Neutrophil (primary cell): ENCODE data around the gene FAM20A.

Experiments used
- H3K27ac ChIP-seq: fragments of 200-600 bp; sonication (generic); 2 replicates; pipeline ENCODE4 v1.5.1; 2016; ENCODE audit warnings: mild to moderate bottlenecking, moderate library complexity
- H3K27me3 ChIP-seq: fragments of 200-600 bp; sonication (generic); 2 replicates; pipeline ENCODE4 v1.6.0; 2016; ENCODE audit warnings: mild to moderate bottlenecking
- H3K36me3 ChIP-seq: fragments of 200-600 bp; sonication (generic); 2 replicates; pipeline ENCODE4 v1.5.1; 2017
- H3K4me1 ChIP-seq, 2 experiments: fragments of 200-600 bp in 1 of 2; sonication (generic) in 1 of 2; 1 replicate in 1 of 2; 2 replicates in 1 of 2; pipeline versions ENCODE4 v1.5.1 to v1.6.1; 2013 to 2016; ENCODE audit warnings: low read depth in 1 of 2, low read length in 1 of 2, mild to moderate bottlenecking in 1 of 2, moderate library complexity in 1 of 2; ENCODE audit not compliant: control insufficient read depth in 1 of 2, insufficient read depth in 1 of 2
- H3K4me3 ChIP-seq, 2 experiments: fragments of 200-600 bp in 1 of 2; sonication (generic) in 1 of 2; 1 replicate in 1 of 2; 2 replicates in 1 of 2; pipeline ENCODE4 v1.5.1; 2013 to 2016; ENCODE audit warnings: low read depth in 1 of 2, low read length in 1 of 2, mild to moderate bottlenecking in 1 of 2, moderate library complexity in 1 of 2
- H3K9me3 ChIP-seq: fragments of 200-600 bp; sonication (generic); 2 replicates; pipeline ENCODE4 v1.5.1; 2016
- CTCF ChIP-seq: fragments of 200-600 bp; sonication (generic); IDR thresholded peaks from 2 replicates; pipeline ENCODE4 v1.5.1; 2016; ENCODE audit warnings: antibody characterized with exemption

The FAM20A gene

GRCh38 chr17:68576811-68577496 lies 24.2 kb downstream of the FAM20A start:
- TF ChIP-seq CTCF, result no peak
- Histone ChIP-seq H3K27ac (no peak overlapping the region), H3K4me1 (no peaks in the 10 kb centered on the region), H3K4me3 (no peak overlapping the region), H3K36me3 (no peaks in the 10 kb centered on the region), H3K27me3 (peaks cover 64% of the 10 kb centered on the region), H3K9me3 (no peaks in the 10 kb centered on the region)

GRCh38 chr17:68576137-68576536 lies 25.0 kb downstream of the FAM20A start:
- Histone ChIP-seq H3K27me3 (peaks cover 63% of the 10 kb centered on the region), H3K4me3 (no peak overlapping the region), H3K9me3 (no peaks in the 10 kb centered on the region), H3K4me1 (no peaks in the 10 kb centered on the region), H3K36me3 (no peaks in the 10 kb centered on the region), H3K27ac (no peak overlapping the region)
- TF ChIP-seq CTCF, result no peak

GRCh38 chr17:68573338-68573737 lies 27.8 kb downstream of the FAM20A start:
- no peaks in the 10 kb centered on the region for H3K36me3 ChIP-seq
- no peak overlapping the region for H3K27ac ChIP-seq
- no peak for TF ChIP-seq CTCF
- H3K4me3 ChIP-seq, result no peak overlapping the region
- H3K4me1 ChIP-seq, result no peaks in the 10 kb centered on the region
- H3K27me3 ChIP-seq, result peaks cover 64% of the 10 kb centered on the region
- H3K9me3 ChIP-seq, result no peaks in the 10 kb centered on the region

GRCh38 chr17:68572138-68572842 lies 28.9 kb downstream of the FAM20A start:
- TF ChIP-seq CTCF, result no peak
- Histone ChIP-seq H3K27me3 (peaks cover 60% of the 10 kb centered on the region), H3K4me1 (no peaks in the 10 kb centered on the region), H3K9me3 (no peaks in the 10 kb centered on the region), H3K36me3 (no peaks in the 10 kb centered on the region), H3K27ac (no peak overlapping the region), H3K4me3 (no peak overlapping the region)

GRCh38 chr17:68570526-68570925 lies 30.6 kb downstream of the FAM20A start:
- TF ChIP-seq CTCF, result no peak
- no peak overlapping the region for H3K4me3 ChIP-seq
- H3K27ac ChIP-seq, result no peak overlapping the region
- H3K36me3 ChIP-seq, result no peaks in the 10 kb centered on the region
- H3K9me3 ChIP-seq, result no peaks in the 10 kb centered on the region
- peaks cover 55% of the 10 kb centered on the region for H3K27me3 ChIP-seq
- no peaks in the 10 kb centered on the region for H3K4me1 ChIP-seq
